Bronchus fibroblast of lung (primary cell): ENCODE data around the gene ZBP1. TPM values are rescaled to one million over a fixed set of nuclear protein-coding genes. Genes with fewer than 3 reads are reported as not detected.

ENCODE experiments used
- total RNA-seq: library from RNA; depleted of rRNA; stranded (reverse); fragments of >200 nt; gene quantifications from 2 replicates; pipeline ENCODE4 v1.2.3, GENCODE V29; 2015

ZBP1 gene, protein sequence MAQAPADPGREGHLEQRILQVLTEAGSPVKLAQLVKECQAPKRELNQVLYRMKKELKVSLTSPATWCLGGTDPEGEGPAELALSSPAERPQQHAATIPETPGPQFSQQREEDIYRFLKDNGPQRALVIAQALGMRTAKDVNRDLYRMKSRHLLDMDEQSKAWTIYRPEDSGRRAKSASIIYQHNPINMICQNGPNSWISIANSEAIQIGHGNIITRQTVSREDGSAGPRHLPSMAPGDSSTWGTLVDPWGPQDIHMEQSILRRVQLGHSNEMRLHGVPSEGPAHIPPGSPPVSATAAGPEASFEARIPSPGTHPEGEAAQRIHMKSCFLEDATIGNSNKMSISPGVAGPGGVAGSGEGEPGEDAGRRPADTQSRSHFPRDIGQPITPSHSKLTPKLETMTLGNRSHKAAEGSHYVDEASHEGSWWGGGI
- not detected in 2 replicates for total RNA-seq

GRCh38 chr20:57620274-57620990 lies at the start of gene ZBP1:
Gene ZBP1, minus strand, starts transcription at chr20:57620426. Its CDS starts 131 bp downstream, at chr20:57620295.

DNA sequence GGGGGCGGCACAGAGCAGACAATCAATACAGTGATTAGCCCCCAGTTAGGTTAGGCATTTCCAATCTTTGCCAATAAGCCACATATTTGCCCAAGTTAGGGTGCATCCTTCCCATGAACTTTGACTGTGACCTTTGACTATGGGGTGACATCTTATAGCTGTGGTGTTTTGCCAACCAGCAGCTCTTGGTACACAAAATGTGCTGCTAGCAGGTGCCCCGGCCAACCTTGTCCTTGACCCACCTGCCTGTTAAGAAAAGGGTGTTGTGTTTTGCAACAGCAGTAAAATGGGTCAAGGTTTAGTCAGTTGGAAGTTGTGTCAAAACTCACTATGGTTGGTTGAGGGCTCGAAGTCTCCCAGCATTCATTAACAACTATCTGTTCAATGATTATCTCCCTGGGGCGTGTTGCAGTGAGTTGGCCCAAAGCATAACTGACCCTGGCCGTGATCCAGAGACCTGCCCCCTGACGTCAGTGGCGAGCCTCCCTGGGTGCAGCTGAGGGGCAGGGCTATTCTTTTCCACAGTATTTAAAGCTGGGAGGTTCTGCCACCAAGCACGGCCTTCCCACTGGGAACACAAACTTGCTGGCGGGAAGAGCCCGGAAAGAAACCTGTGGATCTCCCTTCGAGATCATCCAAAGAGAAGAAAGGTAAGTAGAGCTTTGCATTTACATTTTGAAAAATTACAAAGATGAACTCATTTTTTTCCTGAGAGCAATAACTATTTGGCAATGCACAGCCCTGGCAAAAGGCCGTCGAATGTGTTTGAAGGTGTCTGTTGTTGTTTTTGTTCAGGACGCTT lies 59.5 kb downstream of the ZBP1 start, which contains the start of gene PCK1:
PCK1 (plus strand) TSS at position 557 of the 802 bp plus-strand sequence. CDS start 302 bp downstream, outside the sequence.

Other genes starting within 250 kb of the ZBP1 start
- 12.3 and 13.5 TPM in 2 replicates for gene RBM38, start 229.0 kb downstream of the ZBP1 start, total RNA-seq
- not detected in 2 replicates for gene CTCFL, start 95.3 kb downstream of the ZBP1 start, total RNA-seq
- under 0.01 TPM in 1 of 2 replicates, not detected in the other for gene PCK1, start 59.3 kb downstream of the ZBP1 start, total RNA-seq
- gene PMEPA1, start 89.6 kb upstream of the ZBP1 start, total RNA-seq: 0.34 and 2.8 TPM in 2 replicates